Psoas muscle (tissue), 8 donors: Measurements from ENCODE around the gene PLCD1. TPM values are rescaled to one million over a fixed set of nuclear protein-coding genes. Genes with fewer than 3 reads are reported as not detected.

ENCODE experiments used
- ATAC-seq, 4 donors: fragments of 200-7000 bp; cut with Tn5 transposase; one replicate each; pipeline ENCODE4 v1.9.1; 2020; ENCODE audit warnings: moderate library complexity in 3 of 4, mild to moderate bottlenecking in 2 of 4
- DNase-seq, 2 donors: peaks; one replicate each; pipeline ENCODE4 v3.0.0-alpha.2; 2020
- H3K27ac ChIP-seq: fragments of 200-600 bp; one replicate; pipeline ENCODE4 v1.8.0; 2022
- H3K27me3 ChIP-seq, 3 donors: fragments of 200-600 bp in 1 of 3; one replicate each; pipeline versions ENCODE4 v1.6.1 to v1.8.0; 2013 to 2022; ENCODE audit warnings: low read length in 2 of 3, mild to moderate bottlenecking in 2 of 3, moderate library complexity in 1 of 3; ENCODE audit not compliant: insufficient read depth in 3 of 3
- H3K36me3 ChIP-seq, 2 donors: fragments of 200-600 bp in 1 of 2; one replicate each; pipeline versions ENCODE4 v1.6.1 to v1.8.0; 2013 to 2022; ENCODE audit warnings: low read depth in 1 of 2, mild to moderate bottlenecking in 1 of 2, moderate library complexity in 1 of 2; ENCODE audit not compliant: insufficient read depth in 1 of 2
- H3K4me1 ChIP-seq: fragments of 200-600 bp; one replicate; pipeline ENCODE4 v1.8.0; 2022
- H3K4me3 ChIP-seq: fragments of 200-600 bp; one replicate; pipeline ENCODE4 v1.8.0; 2022; ENCODE audit warnings: mild to moderate bottlenecking
- H3K9me3 ChIP-seq: fragments of 200-600 bp; one replicate; pipeline ENCODE4 v1.8.0; 2022
- CTCF ChIP-seq: fragments of 200-600 bp; IDR thresholded peaks from one replicate; pipeline ENCODE4 v1.8.0; 2022; ENCODE audit warnings: antibody characterized with exemption
- WGBS, 3 donors: extraction: QIAGEN DNeasy Blood & Tissue Kit; methylation state at CpG; one replicate each; pipeline versions ENCODE4 v1.1.6 to v1.1.7; 2013; 5-methylcytosine and 5-hydroxymethylcytosine counted together
- intact Hi-C, 2 donors: fragments of 100-400 bp; cut with DNase I; formaldehyde crosslinking; loops; one replicate each; pipeline versions ENCODE4 v1.11.0 to v1.14.2; 2022
- polyA plus RNA-seq, 3 donors: library from polyadenylated mRNA; stranded (reverse); fragments of 200-250 nt; gene quantifications; one replicate each; pipeline ENCODE4 v1.2.3, GENCODE V29; 2013
- total RNA-seq, 4 donors: library from RNA; stranded (reverse); fragmentation: NEBNext Ultra II Directional in 2 of 4; extraction: Animal tissue kit (Norgen Biotek cat#: 25700) in 2 of 4; gene quantifications; one replicate each; pipeline versions ENCODE4 v1.2.1 to v1.2.4, GENCODE V29; 2021 to 2023
- donor health status: healthy with polysubstance abuse.
- donor health status: DM: no; HTN: no; CAD: no; lungs with moderate emphysema.
- donor health status: Bipolar disorder and iron deficiency.
- donor health status: healthy.
- donor health status: DM: yes; HTN: yes; CAD: no.
- donor health status: DM: no; HTN: no; CAD: no.
- donor health status: DM: no; HTN: no; CAD: no.
- donor health status: DM: yes; HTN: yes; CAD: no.

PLCD1 gene
- total and polyA plus RNA-seq, 7 donors, result 2.4 to 7.9 (median 4.8) TPM

- H3K4me3 ChIP-seq, result no peak overlapping the region
- TF ChIP-seq CTCF, result no peak
- no peaks in the 10 kb centered on the region for H3K9me3 ChIP-seq
- no peak overlapping the region for H3K27ac ChIP-seq
- H3K4me1 ChIP-seq, result no peaks in the 10 kb centered on the region
- peaks cover 0 to 37% of the 10 kb centered on the region in 2 donors for H3K36me3 ChIP-seq
- WGBS, 3 donors, result 67 to 74% (median 73%) methylated on average over 3 of the region's 3 CpGs
- no peaks in the 10 kb centered on the region for H3K27me3 ChIP-seq
- DNase-seq (no peak), ATAC-seq (no peak)
- intact Hi-C loops, result no loop called here
Measured at GRCh38 chr3:38015485-38015884, 14.0 kb downstream of the PLCD1 start.

- no peak overlapping the region for H3K27ac ChIP-seq
- H3K4me1 ChIP-seq, result no peaks in the 10 kb centered on the region
- peaks cover 0 to 26% of the 10 kb centered on the region in 2 donors for H3K36me3 ChIP-seq
- no peak for TF ChIP-seq CTCF
- DNase-seq, result peak in 1 of 2 donors; percentile 54
- H3K9me3 ChIP-seq, result no peaks in the 10 kb centered on the region
- ATAC-seq, result no peak
- no peak overlapping the region for H3K4me3 ChIP-seq
- WGBS, 3 donors, result 88 to 92% (median 90%) methylated on average over 21 of the region's 21 CpGs
- intact Hi-C loops, result no loop called here
- no peaks in the 10 kb centered on the region for H3K27me3 ChIP-seq
Measured at GRCh38 chr3:38011111-38011510, 18.3 kb downstream of the PLCD1 start.

- Histone ChIP-seq H3K4me3 (no peak overlapping the region), H3K9me3 (no peaks in the 10 kb centered on the region), H3K27ac (no peak overlapping the region), H3K36me3 (peaks cover 0 to 15% of the 10 kb centered on the region in 2 donors), H3K4me1 (no peaks in the 10 kb centered on the region), H3K27me3 (no peaks in the 10 kb centered on the region)
- ATAC-seq, result peak in 1 of 4 donors; percentile 15
- DNase-seq, result peak in 1 of 2 donors; percentile 35
- intact Hi-C loops, result loop anchor here in 1 of 2 donors (10.0 kb wide), 1 partner anchor 155 kb away; no protein-coding TSS in a partner anchor
- 89 to 92% (median 89%) methylated on average over 21 to 27 of the region's 27 CpGs for WGBS, 3 donors
- TF ChIP-seq CTCF, result no peak
Measured at GRCh38 chr3:38009807-38010591, 19.4 kb downstream of the PLCD1 start.

- Histone ChIP-seq H3K27ac (no peak overlapping the region), H3K4me1 (peaks cover 6% of the 10 kb centered on the region), H3K4me3 (no peak overlapping the region), H3K27me3 (no peaks in the 10 kb centered on the region), H3K36me3 (peaks cover 0 to 6% of the 10 kb centered on the region in 2 donors), H3K9me3 (no peaks in the 10 kb centered on the region)
- 86 to 88% (median 88%) methylated on average over 16 of the region's 16 CpGs for WGBS, 3 donors
- DNase-seq (peak in 1 of 2 donors; percentile 43), ATAC-seq (no peak)
- no peak for TF ChIP-seq CTCF
- intact Hi-C loops, result loop anchor here in 1 of 2 donors (10.0 kb wide), 1 partner anchor 154 kb away; no protein-coding TSS in a partner anchor
Measured at GRCh38 chr3:38008971-38009580, 20.4 kb downstream of the PLCD1 start.
